Prostate gland (tissue), 2 donors: ENCODE measurements around the gene PDE8A. TPM values are rescaled to one million over a fixed set of nuclear protein-coding genes. Genes with fewer than 3 reads are reported as not detected.

ENCODE experiments used
- DNase-seq: peaks from one replicate; pipeline ENCODE4 v3.0.0-alpha.2; 2019; ENCODE audit warnings: low spot score
- H3K27ac ChIP-seq, 2 donors: fragments of 200-600 bp; sonication (generic); 2 replicates each; pipeline ENCODE4 v1.5.1; 2017 to 2019
- H3K27me3 ChIP-seq: fragments of 200-600 bp; sonication (generic); replicated peaks from 2 replicates; pipeline ENCODE4 v1.5.1; 2019; ENCODE audit not compliant: insufficient read depth
- H3K36me3 ChIP-seq, 2 donors: fragments of 200-600 bp; sonication (generic); 1 replicate in 1 of 2; 2 replicates in 1 of 2; pipeline versions ENCODE4 v1.5.1 to v1.8.1; 2017 to 2019
- H3K4me1 ChIP-seq: fragments of 200-600 bp; sonication (generic); replicated peaks from 2 replicates; pipeline ENCODE4 v1.5.1; 2019
- H3K4me3 ChIP-seq, 2 donors: fragments of 200-600 bp; sonication (generic); 2 replicates each; pipeline ENCODE4 v1.5.1; 2017 to 2019
- H3K9me3 ChIP-seq: fragments of 200-600 bp; sonication (generic); 2 replicates; pipeline ENCODE4 v1.5.1; 2017
- POLR2A ChIP-seq: fragments of 450-650 bp; IDR thresholded peaks from one replicate; pipeline ENCODE4 v1.6.1; 2016; ENCODE audit warnings: antibody characterized with exemption, mild to moderate bottlenecking
- POLR2AphosphoS5 ChIP-seq: sonication (generic); formaldehyde crosslinking; IDR thresholded peaks from one replicate; pipeline ENCODE4 v1.6.1; 2017; ENCODE audit warnings: antibody characterized with exemption
- WGBS: methylation state at CpG from one replicate; pipeline ENCODE4 v1.1.5; 2018; 5-methylcytosine and 5-hydroxymethylcytosine counted together
- intact Hi-C: fragments of 100-400 bp; cut with DNase I; formaldehyde crosslinking; loops from one replicate; pipeline ENCODE4 v1.14.2; 2022
- total RNA-seq, 2 donors: library from RNA; depleted of rRNA; stranded (reverse); fragments of >200 nt; gene quantifications; one replicate each; pipeline ENCODE4 v1.1.0, GENCODE V29; 2016
- TF ChIP-seq, protein P1 (sequence below), 4 experiments: fragments of 200-600 bp in 2 of 4; fragments of 450-650 bp in 2 of 4; sonication (generic) in 2 of 4; IDR thresholded peaks; 1 replicate in 3 of 4; 2 replicates in 1 of 4; pipeline ENCODE4 v1.5.1; 2016 to 2019; ENCODE audit warnings: antibody characterized with exemption in 4 of 4, mild to moderate bottlenecking in 2 of 4, moderate library complexity in 2 of 4

The PDE8A gene
- total RNA-seq, 2 donors from 2014 or later = 28.3 to 52.7 TPM

DNA sequence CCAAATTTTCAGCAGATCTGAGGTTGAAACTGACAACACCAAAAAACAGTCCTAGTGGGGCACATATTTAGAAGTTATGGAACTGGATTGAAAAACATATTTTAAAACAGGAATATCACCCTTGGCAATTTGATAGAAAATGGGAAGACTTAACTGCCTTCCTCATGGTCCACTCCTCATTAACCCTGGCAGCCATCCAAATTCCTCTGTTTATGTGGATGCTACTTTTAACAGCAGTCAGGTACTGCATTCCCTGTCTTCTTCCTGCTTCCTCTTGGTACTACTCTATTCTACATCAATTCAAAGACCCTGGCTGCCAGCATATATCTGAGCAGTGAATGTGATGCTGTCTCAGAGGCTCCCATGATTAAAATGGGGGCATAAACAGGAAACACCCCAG is 54.3 kb downstream of the PDE8A start:
- DNase-seq = no peak
- intact Hi-C loops = no loop called here
- no peaks in the 10 kb centered on the region for H3K4me1 ChIP-seq

DNA sequence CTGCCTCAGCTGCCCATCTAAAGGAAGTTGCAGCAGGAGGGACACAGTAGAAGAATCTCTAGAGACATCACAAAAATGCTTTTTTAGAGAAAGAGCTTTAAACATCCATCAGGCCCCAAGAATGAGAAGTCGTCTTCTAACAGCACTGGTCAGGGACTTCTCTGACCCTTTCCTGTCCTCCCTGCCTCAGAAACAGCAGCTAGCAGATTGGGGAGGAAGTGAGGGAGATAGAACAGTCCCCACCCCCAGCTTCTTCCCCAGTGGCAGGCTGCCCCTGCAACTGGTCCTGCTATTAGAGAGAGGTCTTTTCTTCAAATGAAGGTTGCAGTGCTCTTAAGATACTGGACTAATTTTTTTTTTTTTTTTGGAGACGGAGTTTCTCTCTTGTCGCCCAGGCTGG is 55.1 kb downstream of the PDE8A start:
- WGBS = 90% methylated on average over 3 of the region's 3 CpGs
- no peak for DNase-seq
- Histone ChIP-seq H3K4me1 (no peaks in the 10 kb centered on the region), H3K27me3 (no peaks in the 10 kb centered on the region), H3K4me3 (no peak overlapping the region), H3K36me3 (no peaks in the 10 kb centered on the region), H3K9me3 (no peaks in the 10 kb centered on the region), H3K27ac (no peak overlapping the region)
- intact Hi-C loops = no loop called here
- no peak for TF ChIP-seq POLR2A
- TF ChIP-seq POLR2AphosphoS5 = no peak
- TF ChIP-seq, protein P1, sequence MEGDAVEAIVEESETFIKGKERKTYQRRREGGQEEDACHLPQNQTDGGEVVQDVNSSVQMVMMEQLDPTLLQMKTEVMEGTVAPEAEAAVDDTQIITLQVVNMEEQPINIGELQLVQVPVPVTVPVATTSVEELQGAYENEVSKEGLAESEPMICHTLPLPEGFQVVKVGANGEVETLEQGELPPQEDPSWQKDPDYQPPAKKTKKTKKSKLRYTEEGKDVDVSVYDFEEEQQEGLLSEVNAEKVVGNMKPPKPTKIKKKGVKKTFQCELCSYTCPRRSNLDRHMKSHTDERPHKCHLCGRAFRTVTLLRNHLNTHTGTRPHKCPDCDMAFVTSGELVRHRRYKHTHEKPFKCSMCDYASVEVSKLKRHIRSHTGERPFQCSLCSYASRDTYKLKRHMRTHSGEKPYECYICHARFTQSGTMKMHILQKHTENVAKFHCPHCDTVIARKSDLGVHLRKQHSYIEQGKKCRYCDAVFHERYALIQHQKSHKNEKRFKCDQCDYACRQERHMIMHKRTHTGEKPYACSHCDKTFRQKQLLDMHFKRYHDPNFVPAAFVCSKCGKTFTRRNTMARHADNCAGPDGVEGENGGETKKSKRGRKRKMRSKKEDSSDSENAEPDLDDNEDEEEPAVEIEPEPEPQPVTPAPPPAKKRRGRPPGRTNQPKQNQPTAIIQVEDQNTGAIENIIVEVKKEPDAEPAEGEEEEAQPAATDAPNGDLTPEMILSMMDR (IDR thresholded peaks at IDR 0.05) = no peak

More for the DNA sequence above, 54.3 kb downstream of the PDE8A start:
- H3K27me3 ChIP-seq = no peaks in the 10 kb centered on the region
- TF ChIP-seq POLR2A (no peak), POLR2AphosphoS5 (no peak)
- TF ChIP-seq, protein P1 (IDR thresholded peaks at IDR 0.05) = no peak
- no peaks in the 10 kb centered on the region for H3K9me3 ChIP-seq
- H3K4me3 ChIP-seq = no peak overlapping the region
- no peaks in the 10 kb centered on the region for H3K36me3 ChIP-seq
- H3K27ac ChIP-seq = no peak overlapping the region

DNA sequence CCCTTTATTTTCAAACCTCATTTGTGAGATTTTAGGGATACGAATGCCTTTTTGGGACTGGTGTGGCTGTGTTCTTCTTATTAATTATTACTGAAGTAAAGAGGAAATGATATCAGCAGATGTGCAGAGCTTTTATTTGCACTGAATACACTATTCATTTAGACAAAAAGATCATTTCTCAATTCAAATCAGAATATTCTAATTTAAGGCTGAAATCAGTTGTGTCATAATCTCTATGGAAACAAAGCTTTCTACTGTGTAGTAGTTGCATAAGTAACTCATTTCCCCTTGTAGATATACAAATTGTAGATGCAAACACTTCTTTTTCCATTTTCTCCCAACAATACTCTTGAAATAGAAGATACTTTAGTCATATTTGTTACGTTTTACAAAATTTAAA is 56.0 kb downstream of the PDE8A start:
- no peaks in the 10 kb centered on the region for H3K27me3 ChIP-seq
- no peak overlapping the region for H3K27ac ChIP-seq
- H3K36me3 ChIP-seq = no peaks in the 10 kb centered on the region
- H3K9me3 ChIP-seq = no peaks in the 10 kb centered on the region
- no peak overlapping the region for H3K4me3 ChIP-seq
- DNase-seq = no peak
- H3K4me1 ChIP-seq = no peaks in the 10 kb centered on the region
- WGBS = 99% methylated on average over 2 of the region's 2 CpGs
- TF ChIP-seq POLR2AphosphoS5 (no peak), POLR2A (no peak)
- TF ChIP-seq, protein P1 (IDR thresholded peaks at IDR 0.05) = no peak
- intact Hi-C loops = no loop called here

DNA sequence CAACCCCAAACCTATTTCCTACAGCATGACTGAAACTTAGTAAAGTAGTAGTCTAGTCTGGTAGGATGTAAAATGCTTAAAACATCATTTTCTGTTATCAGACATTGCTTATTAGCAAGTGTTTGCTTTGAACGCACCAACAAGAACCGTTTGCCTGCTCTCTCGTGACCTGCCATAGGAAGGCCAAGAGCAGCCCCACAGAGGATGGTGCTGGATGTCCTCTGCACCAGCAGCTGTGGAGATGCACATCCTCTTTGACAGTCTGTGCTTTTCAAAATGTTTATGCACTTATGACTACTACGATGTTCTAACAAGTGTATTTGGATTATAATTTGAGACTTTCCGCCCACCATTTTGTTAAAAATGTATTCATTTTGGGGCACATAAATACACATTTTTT is 59.6 kb downstream of the PDE8A start:
- H3K4me1 ChIP-seq = no peaks in the 10 kb centered on the region
- 79% methylated on average over 5 of the region's 5 CpGs for WGBS
- DNase-seq = no peak
- intact Hi-C loops = loop anchor here (5.0 kb wide), 1 partner anchor 89 kb away; no protein-coding TSS in a partner anchor
- no peaks in the 10 kb centered on the region for H3K9me3 ChIP-seq
- H3K4me3 ChIP-seq = no peak overlapping the region
- H3K27ac ChIP-seq = no peak overlapping the region
- H3K36me3 ChIP-seq = no peaks in the 10 kb centered on the region
- no peak for TF ChIP-seq POLR2AphosphoS5
- no peak for TF ChIP-seq POLR2A
- H3K27me3 ChIP-seq = no peaks in the 10 kb centered on the region

DNA sequence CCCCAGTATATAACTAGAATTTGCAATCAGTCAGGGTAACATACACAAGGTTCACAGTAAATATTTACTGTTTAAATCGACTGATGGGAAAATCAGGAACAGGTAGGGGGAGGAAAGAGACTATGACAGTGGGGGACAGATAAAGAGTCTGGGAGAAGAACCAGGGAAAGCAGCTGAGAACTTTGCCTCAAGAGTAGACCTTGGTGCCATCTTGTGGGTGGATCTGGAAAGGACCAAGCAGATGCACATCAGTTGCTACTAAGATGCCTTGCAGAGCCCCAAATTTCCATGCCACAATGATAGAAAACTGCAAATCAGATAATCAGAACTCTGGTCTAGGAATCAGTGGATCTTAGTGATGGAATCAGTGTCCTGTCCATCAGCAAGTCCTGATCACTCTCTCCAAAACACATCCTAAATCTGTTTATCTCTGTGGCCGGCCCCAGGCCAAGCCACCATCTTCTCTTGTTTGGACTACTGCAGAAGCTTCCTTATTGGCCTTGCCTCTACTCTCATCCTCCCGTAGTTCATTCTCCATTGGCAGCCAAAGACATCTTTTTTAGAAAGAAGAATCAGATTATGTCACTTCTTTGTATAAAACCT is 62.7 kb downstream of the PDE8A start:
- intact Hi-C loops = loop anchor here (5.0 kb wide), 1 partner anchor 92 kb away; no protein-coding TSS in a partner anchor
- WGBS = 51% methylated on average over 3 of the region's 3 CpGs
- peak; percentile 60 for DNase-seq
- no peaks in the 10 kb centered on the region for H3K4me1 ChIP-seq
- no peaks in the 10 kb centered on the region for H3K36me3 ChIP-seq
- H3K9me3 ChIP-seq = no peaks in the 10 kb centered on the region
- H3K4me3 ChIP-seq = no peak overlapping the region
- no peak overlapping the region for H3K27ac ChIP-seq
- no peaks in the 10 kb centered on the region for H3K27me3 ChIP-seq
- peak; percentile 41 for TF ChIP-seq POLR2AphosphoS5
- no peak for TF ChIP-seq POLR2A
- TF ChIP-seq, protein P1 (IDR thresholded peaks at IDR 0.05) = peak in 3 of 4 experiments; percentile 64 to 71 (median 66)
